EH (cell line): Measurements from ENCODE around the gene GATAD2B.
"Not testable (repeated sequence)": the region's sequence is repeated elsewhere in the genome, so short reads cannot be mapped to it uniquely, and the experiment has no call there.

Source experiments
- DNase-seq: peaks from one replicate; pipeline ENCODE4 v3.0.0-alpha.2; 2015; ENCODE audit warnings: low read depth

Gene GATAD2B

GRCh38 chr1:153795934-153796785 is 126.6 kb downstream of the GATAD2B start:
- no peak for DNase-seq

- DNase-seq = no peak
Observed at GRCh38 chr1:153795330-153795837, 127.4 kb downstream of the GATAD2B start.

GRCh38 chr1:153794624-153795329 is 128.0 kb downstream of the GATAD2B start:
- no peak for DNase-seq

GRCh38 chr1:153793973-153794615 is 128.7 kb downstream of the GATAD2B start:
- DNase-seq = no peak

- no peak for DNase-seq
Observed at GRCh38 chr1:153793261-153793972, 129.4 kb downstream of the GATAD2B start.

- DNase-seq = no peak
Observed at GRCh38 chr1:153792631-153793041, 130.1 kb downstream of the GATAD2B start.

- peak; percentile 68 for DNase-seq
Observed at GRCh38 chr1:153791648-153792253, 131.0 kb downstream of the GATAD2B start.

GRCh38 chr1:153790966-153791647 is 131.7 kb downstream of the GATAD2B start:
- peak; percentile 96 for DNase-seq

GRCh38 chr1:153790313-153790965 is 132.3 kb downstream of the GATAD2B start:
- DNase-seq = peak; percentile 84

GRCh38 chr1:153789478-153790034 is 133.2 kb downstream of the GATAD2B start:
- no peak for DNase-seq

GRCh38 chr1:153786038-153786790 is 136.6 kb downstream of the GATAD2B start:
- no peak for DNase-seq

GRCh38 chr1:153783233-153784190 is 139.3 kb downstream of the GATAD2B start:
- peak; percentile 90 for DNase-seq

GRCh38 chr1:153782648-153783047 is 140.1 kb downstream of the GATAD2B start:
- not testable (repeated sequence) for DNase-seq

GRCh38 chr1:153780551-153780950 is 142.2 kb downstream of the GATAD2B start:
- DNase-seq = no peak

- DNase-seq = no peak
Observed at GRCh38 chr1:153779781-153780541, 142.8 kb downstream of the GATAD2B start.

GRCh38 chr1:153778824-153779519 is 143.8 kb downstream of the GATAD2B start:
- no peak for DNase-seq
